H1 (cell line): ENCODE results near the gene TASP1. TPM values are rescaled to one million over a fixed set of nuclear protein-coding genes. Genes with fewer than 3 reads are reported as not detected.

Experiments used
- CTCF ChIA-PET: fragments of 300-600 bp; sonication (Branson Sonifier 250); formaldehyde crosslinking; loops from one replicate; lab custom pipeline; 2021; ENCODE audit not compliant: partially characterized antibody; lab: Charles Lee
- POLR2A ChIA-PET: fragments of 300-600 bp; sonication (Branson Sonifier 250); formaldehyde crosslinking; loops from one replicate; lab custom pipeline; 2021; ENCODE audit warnings: inconsistent platforms; ENCODE audit not compliant: partially characterized antibody; lab: Charles Lee
- DNase-seq, 2 experiments: peaks; one replicate each; pipeline versions ENCODE4 v3.0.0 to v3.0.0-alpha.2; 2010 to 2022; ENCODE audit warnings: low spot score in 2 of 2, low read depth in 1 of 2, mixed read lengths in 1 of 2
- FAIRE-seq: peaks from 2 replicates; lab custom pipeline; 2011; peaks lifted over from hg19 to GRCh38; lab: Jason Lieb, UNC
- H2AFZ ChIP-seq: 2 replicates; pipeline ENCODE4 v1.8.1; 2012; ENCODE audit warnings: low read length, inconsistent platforms
- H2AK5ac ChIP-seq: 2 replicates; pipeline ENCODE4 v1.6.1; 2013; ENCODE audit warnings: low read depth, low read length
- H2BK120ac ChIP-seq: replicated peaks from 2 replicates; pipeline ENCODE3; 2013; ENCODE audit warnings: low read depth, low read length, inconsistent platforms
- H2BK12ac ChIP-seq: 2 replicates; pipeline ENCODE4 v1.6.1; 2013; ENCODE audit warnings: low read depth, low read length
- H2BK15ac ChIP-seq: 2 replicates; pipeline ENCODE4 v1.6.1; 2013; ENCODE audit warnings: low read length
- H2BK20ac ChIP-seq: 2 replicates; pipeline ENCODE4 v1.6.1; 2013; ENCODE audit warnings: low read length
- H2BK5ac ChIP-seq: 2 replicates; pipeline ENCODE4 v1.6.1; 2013; ENCODE audit warnings: low read depth, low read length
- H3K14ac ChIP-seq: 2 replicates; pipeline ENCODE4 v1.6.1; 2013; ENCODE audit warnings: inconsistent platforms; ENCODE audit not compliant: insufficient read length
- H3K18ac ChIP-seq: 2 replicates; pipeline ENCODE4 v1.6.1; 2013; ENCODE audit warnings: low read length; ENCODE audit errors: extremely low read depth
- H3K23ac ChIP-seq: 2 replicates; pipeline ENCODE4 v1.6.1; 2013; ENCODE audit warnings: inconsistent platforms; ENCODE audit not compliant: insufficient read length
- H3K23me2 ChIP-seq: 2 replicates; pipeline ENCODE4 v1.6.1; 2013; ENCODE audit warnings: low read depth, low read length
- H3K27ac ChIP-seq: 2 replicates; pipeline ENCODE4 v1.6.1; 2011; ENCODE audit warnings: low read depth, low read length, inconsistent platforms
- H3K27me3 ChIP-seq, 4 experiments: replicated peaks in 1 of 4; 1 replicate in 1 of 4; 2 replicates in 3 of 4; pipeline versions ENCODE4 v1.6.1 to v1.8.1; 2011 to 2013; ENCODE audit warnings: low read length in 3 of 4, mild to moderate bottlenecking in 3 of 4, inconsistent platforms in 2 of 4, mixed read lengths in 2 of 4, moderate library complexity in 1 of 4; ENCODE audit not compliant: control insufficient read depth in 3 of 4, insufficient read depth in 3 of 4; ENCODE audit errors: extremely low read depth in 1 of 4
- H3K36me3 ChIP-seq, 4 experiments: 2 replicates each; pipeline versions ENCODE4 v1.6.1 to v1.8.1; 2011 to 2013; ENCODE audit warnings: mild to moderate bottlenecking in 4 of 4, low read length in 3 of 4, moderate library complexity in 2 of 4, control low read depth in 1 of 4, inconsistent platforms in 1 of 4; ENCODE audit not compliant: insufficient read depth in 4 of 4, control insufficient read depth in 2 of 4
- H3K4ac ChIP-seq: replicated peaks from 2 replicates; pipeline ENCODE3; 2013; ENCODE audit warnings: low read length, low read depth, mixed read lengths, inconsistent platforms; ENCODE audit not compliant: insufficient read length
- H3K4me1 ChIP-seq, 4 experiments: replicated peaks in 1 of 4; 1 replicate in 1 of 4; 2 replicates in 3 of 4; pipeline versions ENCODE4 v1.6.1 to v1.8.1; 2011 to 2013; ENCODE audit warnings: low read length in 3 of 4, inconsistent platforms in 2 of 4, mixed read lengths in 1 of 4; ENCODE audit not compliant: insufficient read depth in 4 of 4, control insufficient read depth in 3 of 4
- H3K4me2 ChIP-seq, 2 experiments: 2 replicates each; pipeline versions ENCODE4 v1.6.1 to v1.8.1; 2011 to 2013; ENCODE audit warnings: low read depth in 2 of 2, low read length in 2 of 2, control low read depth in 1 of 2, inconsistent platforms in 1 of 2, mild to moderate bottlenecking in 1 of 2; ENCODE audit not compliant: insufficient read depth in 1 of 2
- H3K4me3 ChIP-seq, 4 experiments: fragments of 200-600, 300-600 bp in 1 of 4; sonication (generic), shearing (Covaris generic), sonication (Bioruptor Twin) in 1 of 4; 2 replicates each; pipeline versions ENCODE4 v1.5.1 to v1.8.1; 2011 to 2016; ENCODE audit warnings: low read length in 4 of 4, low read depth in 3 of 4, control low read depth in 2 of 4, inconsistent platforms in 2 of 4, mild to moderate bottlenecking in 2 of 4, mixed read lengths in 1 of 4, moderate library complexity in 1 of 4; ENCODE audit not compliant: insufficient read depth in 2 of 4; ENCODE audit errors: extremely low read depth in 1 of 4
- H3K56ac ChIP-seq: replicated peaks from 2 replicates; pipeline ENCODE3; 2013; ENCODE audit warnings: low read depth, mild to moderate bottlenecking, mixed read lengths, low read length, inconsistent platforms; ENCODE audit not compliant: insufficient read length
- H3K79me1 ChIP-seq: 2 replicates; pipeline ENCODE4 v1.6.1; 2013; ENCODE audit warnings: low read depth, low read length, control low read depth
- H3K79me2 ChIP-seq, 2 experiments: 2 replicates each; pipeline versions ENCODE4 v1.6.1 to v1.8.1; 2012 to 2013; ENCODE audit warnings: low read length in 2 of 2, mild to moderate bottlenecking in 2 of 2, inconsistent platforms in 1 of 2; ENCODE audit not compliant: insufficient read depth in 2 of 2, control insufficient read depth in 1 of 2
- H3K9ac ChIP-seq, 4 experiments: replicated peaks in 1 of 4; 1 replicate in 1 of 4; 2 replicates in 3 of 4; pipeline versions ENCODE4 v1.6.1 to v1.8.1; 2011 to 2013; ENCODE audit warnings: low read depth in 3 of 4, low read length in 3 of 4, control low read depth in 2 of 4, mild to moderate bottlenecking in 2 of 4, moderate library complexity in 2 of 4, inconsistent platforms in 1 of 4; ENCODE audit errors: extremely low read depth in 1 of 4
- H3K9me3 ChIP-seq, 2 experiments: 2 replicates each; pipeline versions ENCODE4 v1.6.1 to v1.8.1; 2012 to 2013; ENCODE audit warnings: mild to moderate bottlenecking in 2 of 2, moderate library complexity in 2 of 2, control low read depth in 1 of 2, inconsistent platforms in 1 of 2, low read depth in 1 of 2, low read length in 1 of 2, mixed read lengths in 1 of 2; ENCODE audit not compliant: insufficient read depth in 2 of 2
- H4K20me1 ChIP-seq, 2 experiments: replicated peaks in 1 of 2; 2 replicates each; pipeline versions ENCODE3 to v1.8.1; 2011 to 2013; ENCODE audit warnings: inconsistent platforms in 2 of 2, low read length in 2 of 2, mild to moderate bottlenecking in 1 of 2; ENCODE audit not compliant: insufficient read depth in 2 of 2, control insufficient read depth in 1 of 2
- H4K5ac ChIP-seq: 2 replicates; pipeline ENCODE4 v1.6.1; 2013; ENCODE audit warnings: low read length, low read depth, mixed read lengths, inconsistent platforms; ENCODE audit not compliant: insufficient read length
- H4K8ac ChIP-seq: 2 replicates; pipeline ENCODE4 v1.8.0; 2013; ENCODE audit warnings: mild to moderate bottlenecking, moderate library complexity, low read length, inconsistent platforms; ENCODE audit not compliant: insufficient read depth; ENCODE audit errors: extremely low read depth
- H4K91ac ChIP-seq: replicated peaks from 2 replicates; pipeline ENCODE3; 2013; ENCODE audit warnings: low read length, mixed read lengths, inconsistent platforms; ENCODE audit not compliant: insufficient read length
- HDAC6 ChIP-seq: IDR thresholded peaks from one replicate; pipeline ENCODE4 v1.7.1; 2012; ENCODE audit warnings: low read depth, mild to moderate bottlenecking, inconsistent platforms, low read length, moderate library complexity
- KDM1A ChIP-seq: fragments of 200-600, 300-600 bp; sonication (generic); IDR thresholded peaks from 2 replicates; pipeline ENCODE4 v1.7.1; 2016; ENCODE audit warnings: mild to moderate bottlenecking, low read length, borderline replicate concordance
- POLR2AphosphoS5 ChIP-seq: IDR thresholded peaks from 2 replicates; pipeline ENCODE4 v1.6.1; 2011; ENCODE audit warnings: low read depth, low read length
- SIRT6 ChIP-seq: IDR thresholded peaks from one replicate; pipeline ENCODE4 v1.7.1; 2012; ENCODE audit warnings: low read length, inconsistent platforms
- SP1 ChIP-seq: IDR thresholded peaks from 2 replicates; pipeline ENCODE4 v1.6.1; 2011; ENCODE audit warnings: low read depth, low read length
- SUZ12 ChIP-seq: fragments of 200-600 bp; sonication (generic); IDR thresholded peaks from 2 replicates; pipeline ENCODE4 v1.6.1; 2012; ENCODE audit warnings: mild to moderate bottlenecking, inconsistent platforms, low read length, moderate library complexity, mixed read lengths
- TAF1 ChIP-seq: IDR thresholded peaks from 2 replicates; pipeline ENCODE4 v1.6.1; 2011; ENCODE audit warnings: mild to moderate bottlenecking, low read depth, low read length
- TBP ChIP-seq: IDR thresholded peaks from 2 replicates; pipeline ENCODE4 v1.6.1; 2011; ENCODE audit warnings: low read depth, low read length, improper control_type of control experiment
- YY1 ChIP-seq: IDR thresholded peaks from 2 replicates; pipeline ENCODE4 v1.6.1; 2011; ENCODE audit warnings: low read depth, mild to moderate bottlenecking, low read length
- WGBS, 2 experiments: shearing (Covaris generic) in 1 of 2; methylation state at CpG; one replicate each; pipeline versions ENCODE4 v1.1.6 to v1.1.7; 2013 to 2015; ENCODE audit warnings: low lambda C conversion rate in 2 of 2, mixed read lengths in 2 of 2, inconsistent platforms in 1 of 2, low coverage in 1 of 2, missing lambda C conversion rate in 1 of 2; ENCODE audit not compliant: insufficient replicate concordance in 2 of 2, insufficient coverage in 1 of 2, insufficient read length in 1 of 2; ENCODE audit errors: extremely low coverage in 1 of 2, missing lambda C conversion rate in 1 of 2; 5-methylcytosine and 5-hydroxymethylcytosine counted together
- polyA plus RNA-seq, 7 experiments: library from polyadenylated mRNA; depleted of rRNA in 3 of 7; stranded (reverse) in 5 of 7; unstranded in 2 of 7; fragments of >200 nt in 5 of 7; fragments of 200-250 nt in 2 of 7; gene quantifications; 1 replicate in 5 of 7; 2 replicates in 1 of 7; 4 replicates in 1 of 7; pipeline versions ENCODE4 v1.2.1 to v1.2.3, GENCODE V29; 2011 to 2013; ENCODE audit warnings: missing spikeins in 2 of 7, mixed read lengths in 2 of 7
- total RNA-seq: library from RNA; stranded (reverse); fragmentation: NEBNext Ultra II Directional; extraction: Animal tissue kit (Norgen Biotek cat#: 25700); gene quantifications from 2 replicates; pipeline ENCODE4 v1.2.1, GENCODE V29; 2021
- TF ChIP-seq, protein P1 (sequence below): IDR thresholded peaks from 2 replicates; pipeline ENCODE4 v1.6.1; 2012; ENCODE audit warnings: inconsistent platforms

Gene TASP1
- total and polyA plus RNA-seq, 2 of the 8 experiments (the other 6 are each of a cell fraction or from before 2014, with no cell fraction given): 4.5 to 10.9 TPM

DNA sequence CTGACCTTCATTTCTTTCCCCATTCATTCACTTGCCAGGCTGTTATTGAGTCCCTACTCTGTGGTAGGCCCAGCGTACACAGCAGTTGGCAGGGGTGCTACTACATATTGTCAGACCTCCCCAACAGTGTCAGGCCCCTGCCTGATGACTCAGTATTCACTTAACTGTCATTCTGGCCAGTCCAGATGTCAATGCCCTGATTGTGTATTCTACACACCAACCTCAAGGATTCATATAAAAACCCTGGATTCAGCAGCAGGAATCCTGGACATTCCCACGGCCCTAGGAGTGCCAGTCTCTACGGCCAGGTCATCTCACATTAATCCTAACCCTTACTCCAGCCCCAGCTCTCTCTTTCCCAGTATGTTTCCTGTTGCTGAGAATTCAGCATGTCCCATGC, 151.5 kb downstream of the TASP1 start:
- Histone ChIP-seq H3K4me1 (peaks cover 0 to 12% (median 1%) of the 10 kb centered on the region in 4 experiments; a peak in 4 of 7 replicates), H3K23me2 (peaks cover 3% of the 10 kb centered on the region; the same call in 1 of the 2 replicates), H4K91ac (no peak overlapping the region), H3K14ac (no peak overlapping the region), H3K79me2 (no peaks in the 10 kb centered on the region), H3K27ac (no peak overlapping the region), H2BK12ac (no peak overlapping the region), H2AFZ (no peak overlapping the region), H2BK20ac (no peak overlapping the region), H3K9me3 (no peaks in the 10 kb centered on the region), H3K56ac (no peak overlapping the region), H4K5ac (no peak overlapping the region), H3K27me3 (no peaks in the 10 kb centered on the region), H2BK120ac (no peak overlapping the region), H3K4me3 (no peak overlapping the region), H3K9ac (no peak overlapping the region), H2BK15ac (no peak overlapping the region; the same call in 1 of the 2 replicates), H4K8ac (no peak overlapping the region), H3K23ac (no peak overlapping the region), H3K4ac (no peak overlapping the region), H4K20me1 (no peaks in the 10 kb centered on the region), H3K79me1 (no peaks in the 10 kb centered on the region), H3K36me3 (no peaks in the 10 kb centered on the region; a peak in 2 of 8 replicates), H2AK5ac (no peak overlapping the region), H3K4me2 (no peak overlapping the region), H3K18ac (no peak overlapping the region), H2BK5ac (no peak overlapping the region)
- WGBS, 2 experiments: 89% methylated on average over 3 of the region's 3 CpGs; no CpG with 5 or more reads in 1 of the 2 experiments
- CTCF ChIA-PET: no interaction called here
- FAIRE-seq (no peak), DNase-seq (no peak)
- POLR2A ChIA-PET: no interaction called here
- TF ChIP-seq HDAC6 (no peak), TAF1 (no peak), YY1 (no peak), TBP (no peak), POLR2AphosphoS5 (no peak), SIRT6 (no peak), SP1 (no peak), KDM1A (no peak), SUZ12 (no peak)
- TF ChIP-seq, protein P1, sequence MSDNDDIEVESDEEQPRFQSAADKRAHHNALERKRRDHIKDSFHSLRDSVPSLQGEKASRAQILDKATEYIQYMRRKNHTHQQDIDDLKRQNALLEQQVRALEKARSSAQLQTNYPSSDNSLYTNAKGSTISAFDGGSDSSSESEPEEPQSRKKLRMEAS: no peak
